Mesenchymal stem cell (in vitro differentiated cells and primary cell): ENCODE results near the gene PPP4R3A.

Source experiments
- DNase-seq: peaks from one replicate; pipeline ENCODE4 v3.0.0-alpha.2; 2013
- H2AFZ ChIP-seq: one replicate; pipeline ENCODE4 v1.6.1; 2013; ENCODE audit warnings: low read depth, mild to moderate bottlenecking, control low read depth, inconsistent platforms, low read length, moderate library complexity
- H2AK5ac ChIP-seq: 2 replicates; pipeline ENCODE4 v1.6.1; 2013; ENCODE audit warnings: low read length, moderate library complexity, mild to moderate bottlenecking, inconsistent platforms; ENCODE audit not compliant: severe bottlenecking
- H2BK120ac ChIP-seq: one replicate; pipeline ENCODE4 v1.6.1; 2013; ENCODE audit warnings: low read depth, mild to moderate bottlenecking, inconsistent platforms, low read length, moderate library complexity
- H2BK12ac ChIP-seq, 2 experiments: one replicate each; pipeline ENCODE4 v1.6.1; 2013; ENCODE audit warnings: inconsistent platforms in 2 of 2, low read length in 2 of 2, mild to moderate bottlenecking in 2 of 2, moderate library complexity in 2 of 2, control low read depth in 1 of 2
- H2BK15ac ChIP-seq: one replicate; pipeline ENCODE4 v1.6.1; 2013; ENCODE audit warnings: mild to moderate bottlenecking, low read depth, inconsistent platforms; ENCODE audit not compliant: poor library complexity, severe bottlenecking
- H2BK5ac ChIP-seq: 2 replicates; pipeline ENCODE4 v1.6.1; 2013; ENCODE audit warnings: low read depth, mild to moderate bottlenecking, low read length, control low read depth, inconsistent platforms; ENCODE audit not compliant: poor library complexity, severe bottlenecking
- H3K14ac ChIP-seq, 2 experiments: one replicate each; pipeline ENCODE4 v1.6.1; 2013; ENCODE audit warnings: inconsistent platforms in 2 of 2, low read length in 2 of 2, control low read depth in 1 of 2, mild to moderate bottlenecking in 1 of 2, moderate library complexity in 1 of 2
- H3K18ac ChIP-seq, 2 experiments: one replicate each; pipeline ENCODE4 v1.6.1; 2013; ENCODE audit warnings: inconsistent platforms in 2 of 2, low read length in 2 of 2, control low read depth in 1 of 2, low read depth in 1 of 2, mild to moderate bottlenecking in 1 of 2
- H3K23ac ChIP-seq, 2 experiments: one replicate each; pipeline ENCODE4 v1.6.1; 2013; ENCODE audit warnings: inconsistent platforms in 2 of 2, low read length in 2 of 2, mild to moderate bottlenecking in 2 of 2, moderate library complexity in 2 of 2, control low read depth in 1 of 2
- H3K27ac ChIP-seq: 2 replicates; pipeline ENCODE4 v1.5.1; 2013; ENCODE audit warnings: mild to moderate bottlenecking, moderate library complexity, low read length, control low read depth, inconsistent platforms; ENCODE audit not compliant: poor library complexity, severe bottlenecking
- H3K27me3 ChIP-seq, 2 experiments: 2 replicates each; pipeline versions ENCODE4 v1.6.1 to v1.7.0; 2013; ENCODE audit warnings: low read length in 2 of 2, mild to moderate bottlenecking in 2 of 2, moderate library complexity in 2 of 2, control low read depth in 1 of 2, inconsistent platforms in 1 of 2; ENCODE audit not compliant: control insufficient read depth in 1 of 2, insufficient read depth in 1 of 2
- H3K36me3 ChIP-seq, 2 experiments: 2 replicates each; pipeline versions ENCODE4 v1.6.1 to v1.7.0; 2013; ENCODE audit warnings: low read length in 2 of 2, control low read depth in 1 of 2, inconsistent platforms in 1 of 2, low read depth in 1 of 2, mild to moderate bottlenecking in 1 of 2; ENCODE audit not compliant: insufficient read depth in 2 of 2, control insufficient read depth in 1 of 2
- H3K4ac ChIP-seq, 2 experiments: one replicate each; pipeline ENCODE4 v1.6.1; 2013; ENCODE audit warnings: inconsistent platforms in 2 of 2, low read length in 2 of 2, mild to moderate bottlenecking in 2 of 2, moderate library complexity in 2 of 2, control low read depth in 1 of 2, low read depth in 1 of 2
- H3K4me1 ChIP-seq: 2 replicates; pipeline ENCODE4 v1.6.1; 2013; ENCODE audit warnings: low read depth, low read length, control low read depth; ENCODE audit not compliant: control insufficient read depth, insufficient read depth
- H3K4me2 ChIP-seq: 2 replicates; pipeline ENCODE4 v1.6.1; 2013; ENCODE audit warnings: low read length, mild to moderate bottlenecking, inconsistent platforms; ENCODE audit not compliant: poor library complexity, severe bottlenecking
- H3K4me3 ChIP-seq, 2 experiments: 2 replicates each; pipeline versions ENCODE4 v1.5.1 to v1.7.0; 2013; ENCODE audit warnings: low read length in 2 of 2, mild to moderate bottlenecking in 2 of 2, control low read depth in 1 of 2, low read depth in 1 of 2; ENCODE audit not compliant: insufficient read depth in 1 of 2
- H3K79me1 ChIP-seq: replicated peaks from 2 replicates; pipeline ENCODE4 v1.6.1; 2013; ENCODE audit warnings: mild to moderate bottlenecking, control low read depth, low read length, inconsistent platforms; ENCODE audit not compliant: poor library complexity, severe bottlenecking
- H3K9ac ChIP-seq: 2 replicates; pipeline ENCODE4 v1.7.0; 2013; ENCODE audit warnings: mild to moderate bottlenecking, low read length, moderate library complexity
- H3K9me3 ChIP-seq: 2 replicates; pipeline ENCODE4 v1.7.0; 2013; ENCODE audit warnings: mild to moderate bottlenecking, low read length; ENCODE audit not compliant: control insufficient read depth
- H4K8ac ChIP-seq: one replicate; pipeline ENCODE4 v1.6.1; 2013; ENCODE audit warnings: inconsistent platforms, mild to moderate bottlenecking, low read length, moderate library complexity
- H4K91ac ChIP-seq: one replicate; pipeline ENCODE4 v1.6.1; 2013; ENCODE audit warnings: mild to moderate bottlenecking, low read length, inconsistent platforms
- WGBS: methylation state at CpG from one replicate; pipeline ENCODE4 v1.1.7; 2013; ENCODE audit warnings: mixed read lengths; 5-methylcytosine and 5-hydroxymethylcytosine counted together

The PPP4R3A gene

DNA sequence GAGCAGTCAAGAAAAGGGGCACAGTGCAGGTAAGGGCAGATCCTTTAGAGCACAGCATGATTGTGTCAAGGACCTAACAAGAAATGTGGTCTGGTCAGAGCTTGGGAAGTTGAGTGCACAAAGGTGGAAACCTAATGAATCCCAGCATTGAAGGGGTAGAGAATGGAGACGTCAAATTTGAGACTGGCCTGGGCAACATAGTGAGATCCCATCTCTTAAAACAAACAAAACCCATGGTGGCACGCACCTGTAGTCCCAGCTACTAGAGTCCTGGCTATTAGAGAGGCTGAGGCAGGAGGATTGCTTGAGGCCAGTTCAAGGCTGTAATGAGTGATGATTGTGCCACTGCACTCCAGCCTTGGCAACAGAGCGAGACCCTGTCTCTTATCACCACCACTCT, 55.5 kb downstream of the PPP4R3A start:
- no peak overlapping the region for H3K27ac ChIP-seq
- no peak for DNase-seq
- H3K4me1 ChIP-seq: no peaks in the 10 kb centered on the region
- no peak overlapping the region for H3K4me3 ChIP-seq
- no peak overlapping the region for H2BK120ac ChIP-seq
- H2BK12ac ChIP-seq: no peak overlapping the region
- peaks cover 16 to 59% of the 10 kb centered on the region in 2 experiments for H3K36me3 ChIP-seq
- H2BK5ac ChIP-seq: no peak overlapping the region
- H3K18ac ChIP-seq: no peak overlapping the region
- no peaks in the 10 kb centered on the region for H3K9me3 ChIP-seq
- no peak overlapping the region for H3K9ac ChIP-seq
- no peak overlapping the region for H3K4ac ChIP-seq
- no peak overlapping the region for H2BK15ac ChIP-seq
- no peak overlapping the region for H3K4me2 ChIP-seq
- no peak overlapping the region for H2AFZ ChIP-seq
- H3K79me1 ChIP-seq: peaks cover 6% of the 10 kb centered on the region
- H3K14ac ChIP-seq: no peak overlapping the region
- no peak overlapping the region for H2AK5ac ChIP-seq
- no peaks in the 10 kb centered on the region for H3K27me3 ChIP-seq
- H4K91ac ChIP-seq: no peak overlapping the region
- H3K23ac ChIP-seq: no peak overlapping the region
- 100% methylated on average over 1 of the region's 3 CpGs for WGBS
- no peak overlapping the region for H4K8ac ChIP-seq

DNA sequence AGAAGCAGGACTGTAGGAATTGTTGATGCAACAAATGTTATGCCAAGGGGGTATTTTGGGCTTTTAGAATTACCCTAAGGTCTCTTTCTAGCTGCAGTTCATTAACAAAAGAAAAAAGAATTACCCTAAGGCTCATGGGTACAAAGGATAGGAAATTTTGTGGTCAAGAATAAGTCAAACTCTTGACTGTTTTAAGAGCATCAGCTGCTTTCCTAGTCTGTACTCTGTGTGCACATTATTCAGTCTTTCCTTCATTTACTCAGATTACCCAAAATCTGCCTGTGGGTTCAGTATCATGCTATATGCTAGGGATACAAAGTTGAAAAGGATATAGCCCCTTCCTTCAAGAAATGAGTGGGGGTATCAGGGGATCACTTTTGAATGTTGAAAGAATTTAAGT, 56.0 kb downstream of the PPP4R3A start:
- no peak overlapping the region for H4K91ac ChIP-seq
- no peak overlapping the region for H2BK12ac ChIP-seq
- no peak overlapping the region for H2BK120ac ChIP-seq
- H3K4me1 ChIP-seq: no peaks in the 10 kb centered on the region
- no peak overlapping the region for H3K4me2 ChIP-seq
- H3K23ac ChIP-seq: no peak overlapping the region
- no peak for DNase-seq
- no peak overlapping the region for H2AK5ac ChIP-seq
- H3K14ac ChIP-seq: no peak overlapping the region
- peaks cover 6% of the 10 kb centered on the region for H3K79me1 ChIP-seq
- H3K4me3 ChIP-seq: no peak overlapping the region
- H4K8ac ChIP-seq: no peak overlapping the region
- H2BK5ac ChIP-seq: no peak overlapping the region
- H3K36me3 ChIP-seq: peaks cover 13 to 55% of the 10 kb centered on the region in 2 experiments
- H3K4ac ChIP-seq: no peak overlapping the region
- no peaks in the 10 kb centered on the region for H3K27me3 ChIP-seq
- H3K9me3 ChIP-seq: no peaks in the 10 kb centered on the region
- no peak overlapping the region for H3K27ac ChIP-seq
- H2AFZ ChIP-seq: no peak overlapping the region
- no peak overlapping the region for H2BK15ac ChIP-seq
- no peak overlapping the region for H3K9ac ChIP-seq
- H3K18ac ChIP-seq: no peak overlapping the region

DNA sequence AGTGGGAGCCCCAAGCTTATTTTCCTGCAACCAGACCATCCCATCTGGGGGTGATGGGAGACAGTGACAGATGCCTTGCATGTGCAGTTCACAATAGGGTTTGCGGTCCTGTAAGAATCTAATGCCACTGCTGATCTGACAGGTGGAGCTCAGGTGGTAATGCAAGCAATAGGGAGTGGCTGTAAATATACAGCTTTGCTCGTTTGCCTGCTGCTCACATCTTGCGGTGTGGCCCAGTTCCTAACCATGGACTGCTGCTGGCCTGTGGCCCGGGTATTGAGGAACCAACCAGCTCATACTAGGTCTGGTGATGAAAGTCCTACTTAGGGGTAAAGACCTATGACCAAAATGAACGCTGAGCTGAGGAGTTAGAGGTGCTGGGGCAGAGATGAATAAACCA, 56.4 kb downstream of the PPP4R3A start:
- H3K9me3 ChIP-seq: no peaks in the 10 kb centered on the region
- no peak overlapping the region for H3K18ac ChIP-seq
- H4K8ac ChIP-seq: no peak overlapping the region

DNA sequence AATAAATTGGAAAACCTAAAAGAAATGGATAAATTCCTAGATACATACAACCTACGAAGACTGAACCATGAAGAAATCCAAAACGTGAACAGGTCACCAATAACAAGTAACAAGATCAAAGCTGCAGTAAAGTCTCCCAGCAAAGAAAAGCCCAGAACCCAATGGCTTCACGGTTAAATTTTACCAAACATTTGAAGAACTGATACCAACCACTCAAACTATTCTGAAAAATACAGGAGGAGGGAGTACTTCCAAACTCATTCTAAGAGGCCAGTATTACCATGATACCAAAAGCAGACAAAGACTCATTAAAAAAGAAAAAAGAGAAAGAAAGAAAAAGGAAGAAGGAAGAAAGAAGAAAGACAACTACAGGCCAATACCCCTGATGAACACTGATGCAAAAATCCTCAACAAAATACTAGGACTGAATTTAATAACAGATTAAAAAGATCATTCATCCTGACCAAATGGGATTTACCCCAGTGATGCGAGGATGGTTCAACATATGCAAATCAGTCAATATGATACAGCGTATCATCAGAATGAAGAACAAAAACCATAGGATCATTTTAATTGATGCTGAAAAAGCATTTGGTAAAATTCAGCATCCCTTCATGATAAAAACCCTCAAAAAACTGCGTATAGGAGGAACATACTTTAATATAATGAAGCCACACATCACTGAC, 65.6 kb downstream of the PPP4R3A start:
- H2BK15ac ChIP-seq: no peak overlapping the region
- no peak overlapping the region for H2BK12ac ChIP-seq
- no peak overlapping the region for H3K14ac ChIP-seq
- no peak for DNase-seq
- H4K8ac ChIP-seq: no peak overlapping the region
- no peak overlapping the region for H2BK120ac ChIP-seq
- no peak overlapping the region for H2BK5ac ChIP-seq
- H3K36me3 ChIP-seq: no peaks in the 10 kb centered on the region
- no peak overlapping the region for H2AK5ac ChIP-seq
- no peak overlapping the region for H3K4me3 ChIP-seq
- no peak overlapping the region for H3K4me2 ChIP-seq
- no peak overlapping the region for H3K27ac ChIP-seq
- H3K18ac ChIP-seq: no peak overlapping the region
- no peak overlapping the region for H4K91ac ChIP-seq
- 75% methylated on average over 6 of the region's 6 CpGs for WGBS
- H3K27me3 ChIP-seq: peaks cover under 1 to 3% of the 10 kb centered on the region in 2 experiments
- H3K4ac ChIP-seq: no peak overlapping the region
- H3K79me1 ChIP-seq: no peaks in the 10 kb centered on the region
- H3K4me1 ChIP-seq: no peaks in the 10 kb centered on the region
- no peak overlapping the region for H2AFZ ChIP-seq
- H3K9ac ChIP-seq: no peak overlapping the region
- no peak overlapping the region for H3K23ac ChIP-seq
- H3K9me3 ChIP-seq: no peaks in the 10 kb centered on the region

More for the DNA sequence above, 56.4 kb downstream of the PPP4R3A start:
- Histone ChIP-seq H3K14ac (no peak overlapping the region), H4K91ac (no peak overlapping the region), H3K36me3 (peaks cover 13 to 51% of the 10 kb centered on the region in 2 experiments), H3K23ac (no peak overlapping the region), H3K4me2 (no peak overlapping the region), H2BK15ac (no peak overlapping the region), H2BK120ac (no peak overlapping the region), H2AFZ (no peak overlapping the region), H3K9ac (no peak overlapping the region), H3K79me1 (peaks cover 6% of the 10 kb centered on the region), H3K4me1 (no peaks in the 10 kb centered on the region), H3K27me3 (no peaks in the 10 kb centered on the region), H2AK5ac (no peak overlapping the region), H3K27ac (no peak overlapping the region), H2BK12ac (no peak overlapping the region), H3K4me3 (no peak overlapping the region), H3K4ac (no peak overlapping the region), H2BK5ac (no peak overlapping the region)
- WGBS: 96% methylated on average over 5 of the region's 5 CpGs
- no peak for DNase-seq
